Calu3 (cell line): ENCODE data around the gene CALD1. TPM values are rescaled to one million over a fixed set of nuclear protein-coding genes. Genes with fewer than 3 reads are reported as not detected.

Source experiments
- BruUV-seq: library from RNA; stranded (reverse); fragments of 400-500 nt; replicated peaks from 2 replicates; lab custom pipeline; 2021; lab: Mats Ljungman, UMichigan
- CTCF ChIA-PET: fragments of 300-600 bp; sonication (Branson Sonifier 250); formaldehyde crosslinking; loops from one replicate; lab custom pipeline; 2022; ENCODE audit warnings: antibody characterized with exemption; lab: Charles Lee
- DNase-seq: peaks from one replicate; pipeline ENCODE4 v3.0.0; 2022
- H3K27ac Mint-ChIP-seq: one replicate; pipeline ENCODE4 v1.8.0; 2022; ENCODE audit warnings: mixed read lengths; ENCODE audit not compliant: unreplicated experiment
- H3K27me3 Mint-ChIP-seq: one replicate; pipeline ENCODE4 v1.8.0; 2022; ENCODE audit warnings: mixed read lengths; ENCODE audit not compliant: unreplicated experiment
- H3K36me3 Mint-ChIP-seq: one replicate; pipeline ENCODE4 v1.8.0; 2022; ENCODE audit warnings: mild to moderate bottlenecking, moderate library complexity, mixed read lengths; ENCODE audit not compliant: insufficient read depth, unreplicated experiment
- H3K4me1 Mint-ChIP-seq: one replicate; pipeline ENCODE4 v1.8.0; 2022; ENCODE audit warnings: mild to moderate bottlenecking, low read depth, mixed read lengths; ENCODE audit not compliant: unreplicated experiment
- H3K4me3 Mint-ChIP-seq: one replicate; pipeline ENCODE4 v1.8.0; 2022; ENCODE audit warnings: mild to moderate bottlenecking, low read depth, moderate library complexity, mixed read lengths; ENCODE audit not compliant: unreplicated experiment
- H3K9me3 Mint-ChIP-seq: one replicate; pipeline ENCODE4 v1.8.0; 2022; ENCODE audit warnings: low read depth, mixed read lengths; ENCODE audit not compliant: unreplicated experiment
- CTCF ChIP-seq: fragments of 200-600 bp; IDR thresholded peaks from one replicate; pipeline ENCODE4 v1.8.0; 2022; ENCODE audit warnings: antibody characterized with exemption; ENCODE audit not compliant: unreplicated experiment
- intact Hi-C: fragments of 100-400 bp; cut with micrococcal nuclease; formaldehyde crosslinking; loops from one replicate; pipeline ENCODE4 v1.10.0; 2022; ENCODE audit not compliant: unreplicated experiment
- total RNA-seq: library from RNA; stranded (reverse); gene quantifications from 2 replicates; pipeline ENCODE4 v1.2.3, GENCODE V29; 2022

CALD1 gene
- total RNA-seq, 1 experiment from 2014 or later, result 9.3 TPM

- no peak for TF ChIP-seq CTCF
- H3K27me3 Mint-ChIP-seq, result no peaks in the 10 kb centered on the region
- no peaks in the 10 kb centered on the region for H3K36me3 Mint-ChIP-seq
- no peak for DNase-seq
- intact Hi-C loops, result no loop called here
- BruUV-seq, result no TSS peak
- H3K9me3 Mint-ChIP-seq, result peaks cover 3% of the 10 kb centered on the region
- CTCF ChIA-PET, result no interaction called here
- no peak overlapping the region for H3K4me3 Mint-ChIP-seq
- no peaks in the 10 kb centered on the region for H3K4me1 Mint-ChIP-seq
- no peak overlapping the region for H3K27ac Mint-ChIP-seq
Observed at GRCh38 chr7:134920026-134920753, 140.8 kb downstream of the CALD1 start.

GRCh38 chr7:134922720-134923704, 143.6 kb downstream of the CALD1 start:
- no peak overlapping the region for H3K4me3 Mint-ChIP-seq
- BruUV-seq, result no TSS peak
- no peaks in the 10 kb centered on the region for H3K36me3 Mint-ChIP-seq
- CTCF ChIA-PET, result no interaction called here
- no peaks in the 10 kb centered on the region for H3K4me1 Mint-ChIP-seq
- intact Hi-C loops, result no loop called here
- DNase-seq, result no peak
- no peak overlapping the region for H3K27ac Mint-ChIP-seq
- no peaks in the 10 kb centered on the region for H3K27me3 Mint-ChIP-seq
- no peak for TF ChIP-seq CTCF
- peaks cover 5% of the 10 kb centered on the region for H3K9me3 Mint-ChIP-seq

GRCh38 chr7:134925766-134926165, 146.3 kb downstream of the CALD1 start:
- H3K27ac Mint-ChIP-seq, result no peak overlapping the region
- no peaks in the 10 kb centered on the region for H3K4me1 Mint-ChIP-seq
- DNase-seq, result no peak
- H3K27me3 Mint-ChIP-seq, result no peaks in the 10 kb centered on the region
- H3K4me3 Mint-ChIP-seq, result no peak overlapping the region
- no peaks in the 10 kb centered on the region for H3K36me3 Mint-ChIP-seq
- intact Hi-C loops, result no loop called here
- no TSS peak for BruUV-seq
- peaks cover 5% of the 10 kb centered on the region for H3K9me3 Mint-ChIP-seq
- CTCF ChIA-PET, result no interaction called here
- no peak for TF ChIP-seq CTCF

- Mint-ChIP-seq H3K4me3 (no peak overlapping the region), H3K4me1 (no peaks in the 10 kb centered on the region), H3K27ac (no peak overlapping the region), H3K36me3 (no peaks in the 10 kb centered on the region), H3K9me3 (peaks cover 5% of the 10 kb centered on the region), H3K27me3 (no peaks in the 10 kb centered on the region)
- DNase-seq, result no peak
- BruUV-seq, result no TSS peak
- no peak for TF ChIP-seq CTCF
- CTCF ChIA-PET, result no interaction called here
- intact Hi-C loops, result no loop called here
Observed at GRCh38 chr7:134926396-134926795, 147.0 kb downstream of the CALD1 start.
